RWPE2 (cell line): ENCODE results near the gene TLX1.

Experiments used
- ATAC-seq: fragments of 200-7000 bp; cut with Tn5 transposase; 3 replicates; pipeline ENCODE4 v1.9.1; 2021; ENCODE audit warnings: low read depth
- DNase-seq: peaks from one replicate; pipeline ENCODE4 v3.0.0-alpha.2; 2020; ENCODE audit warnings: low spot score
- H3K27ac ChIP-seq: fragments of 450-650 bp; 2 replicates; pipeline ENCODE4 v1.5.1; 2017; ENCODE audit warnings: mild to moderate bottlenecking; ENCODE audit not compliant: poor library complexity, severe bottlenecking
- H3K27me3 ChIP-seq: fragments of 250-450 bp; sonication (Bioruptor Pico); 2 replicates; pipeline ENCODE4 v1.5.1; 2021; ENCODE audit warnings: mild to moderate bottlenecking, moderate library complexity; ENCODE audit not compliant: insufficient read depth, poor library complexity, severe bottlenecking
- H3K36me3 ChIP-seq: fragments of 250-450 bp; sonication (Bioruptor Pico); 2 replicates; pipeline ENCODE4 v1.5.1; 2020; ENCODE audit warnings: low read depth, mild to moderate bottlenecking, moderate library complexity
- H3K4me1 ChIP-seq: fragments of 250-450 bp; sonication (Bioruptor Pico); 2 replicates; pipeline ENCODE4 v1.5.1; 2021; ENCODE audit warnings: mild to moderate bottlenecking, moderate library complexity; ENCODE audit not compliant: insufficient read depth, poor library complexity, severe bottlenecking
- H3K4me3 ChIP-seq: fragments of 250-450 bp; sonication (Bioruptor Pico); 2 replicates; pipeline ENCODE4 v1.5.1; 2021; ENCODE audit warnings: mild to moderate bottlenecking, moderate library complexity; ENCODE audit not compliant: severe bottlenecking
- H3K9me3 ChIP-seq: fragments of 250-450 bp; sonication (Bioruptor Pico); 2 replicates; pipeline ENCODE4 v1.5.1; 2021; ENCODE audit warnings: mild to moderate bottlenecking, moderate library complexity; ENCODE audit not compliant: severe bottlenecking
- CTCF ChIP-seq: fragments of 450-650 bp; IDR thresholded peaks from one replicate; pipeline ENCODE4 v1.5.1; 2017; ENCODE audit warnings: mild to moderate bottlenecking, moderate library complexity; ENCODE audit not compliant: poor library complexity, severe bottlenecking

The TLX1 gene

GRCh38 chr10:101110856-101111523, 20.1 kb upstream of the TLX1 start:
- TF ChIP-seq CTCF: no peak
- no peak overlapping the region for H3K4me3 ChIP-seq
- no peaks in the 10 kb centered on the region for H3K36me3 ChIP-seq
- H3K27me3 ChIP-seq: peaks cover 10% of the 10 kb centered on the region
- no peaks in the 10 kb centered on the region for H3K4me1 ChIP-seq
- no peak overlapping the region for H3K27ac ChIP-seq
- DNase-seq (no peak), ATAC-seq (peak; percentile 29; the same call in 1 of the 3 replicates)
- H3K9me3 ChIP-seq: no peaks in the 10 kb centered on the region

DNA sequence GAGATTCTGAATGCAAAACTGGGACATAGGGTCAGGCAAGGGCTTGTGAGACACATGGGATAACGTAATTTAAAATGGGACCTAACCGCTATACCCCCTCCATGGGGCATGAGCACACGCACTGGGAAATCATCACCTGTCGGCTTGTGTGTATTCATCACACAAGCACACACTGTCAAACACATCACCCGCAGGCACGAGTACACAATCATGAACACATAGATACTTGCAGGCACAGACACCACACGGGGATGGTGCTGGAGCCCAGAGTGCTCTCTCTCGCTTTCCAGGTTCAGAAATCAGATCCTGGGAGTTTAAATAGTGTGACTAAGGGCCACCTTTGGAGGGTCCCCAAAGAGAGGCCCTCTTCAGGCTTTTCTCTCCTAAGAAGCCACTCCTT, 19.6 kb upstream of the TLX1 start:
- Histone ChIP-seq H3K4me3 (no peak overlapping the region), H3K36me3 (no peaks in the 10 kb centered on the region), H3K27me3 (peaks cover 10% of the 10 kb centered on the region), H3K4me1 (no peaks in the 10 kb centered on the region), H3K9me3 (no peaks in the 10 kb centered on the region), H3K27ac (no peak overlapping the region)
- no peak for DNase-seq
- TF ChIP-seq CTCF: no peak
- no peak for ATAC-seq

DNA sequence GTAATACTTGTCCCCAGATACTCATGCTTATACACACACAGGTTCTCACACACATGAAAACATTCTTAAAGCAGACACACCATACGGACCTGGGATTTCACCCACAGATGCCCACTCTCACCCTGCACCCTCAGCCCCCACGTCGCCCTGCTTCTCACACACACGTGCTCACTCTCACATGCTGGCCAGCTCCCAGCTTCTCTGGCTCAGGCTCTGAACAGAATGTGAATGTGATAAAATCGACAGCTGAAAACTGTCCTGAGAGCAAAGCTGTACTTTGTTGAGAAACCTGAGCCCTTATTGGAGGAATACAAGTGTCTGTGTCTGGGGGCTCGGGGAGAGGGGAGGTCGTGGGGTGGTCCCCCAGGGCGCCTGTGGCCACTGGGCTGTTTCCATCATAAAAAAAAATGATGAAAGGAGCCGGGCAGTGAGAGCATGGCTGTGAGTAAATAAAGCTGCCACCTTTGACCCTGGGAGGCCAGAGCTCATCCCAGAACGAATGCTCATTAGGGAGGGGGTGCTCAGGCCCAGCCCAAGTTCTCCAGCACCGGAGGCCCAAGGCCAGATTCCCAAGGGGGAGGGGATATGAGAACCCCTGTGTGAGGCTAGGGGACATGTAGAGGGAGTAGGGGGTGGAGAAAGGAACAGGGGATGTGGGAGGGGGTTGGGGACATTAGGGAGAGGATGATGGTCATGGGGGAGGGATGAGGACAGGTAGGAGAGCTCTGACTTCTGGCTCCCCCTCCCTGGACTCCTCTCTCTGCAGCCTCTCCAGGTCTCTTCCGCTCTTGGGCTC, 18.1 kb upstream of the TLX1 start:
- H3K4me1 ChIP-seq: no peaks in the 10 kb centered on the region
- no peak overlapping the region for H3K27ac ChIP-seq
- no peaks in the 10 kb centered on the region for H3K9me3 ChIP-seq
- TF ChIP-seq CTCF: no peak
- no peak for DNase-seq
- H3K36me3 ChIP-seq: no peaks in the 10 kb centered on the region
- ATAC-seq: no peak
- no peak overlapping the region for H3K4me3 ChIP-seq
- peaks cover 10% of the 10 kb centered on the region for H3K27me3 ChIP-seq

DNA sequence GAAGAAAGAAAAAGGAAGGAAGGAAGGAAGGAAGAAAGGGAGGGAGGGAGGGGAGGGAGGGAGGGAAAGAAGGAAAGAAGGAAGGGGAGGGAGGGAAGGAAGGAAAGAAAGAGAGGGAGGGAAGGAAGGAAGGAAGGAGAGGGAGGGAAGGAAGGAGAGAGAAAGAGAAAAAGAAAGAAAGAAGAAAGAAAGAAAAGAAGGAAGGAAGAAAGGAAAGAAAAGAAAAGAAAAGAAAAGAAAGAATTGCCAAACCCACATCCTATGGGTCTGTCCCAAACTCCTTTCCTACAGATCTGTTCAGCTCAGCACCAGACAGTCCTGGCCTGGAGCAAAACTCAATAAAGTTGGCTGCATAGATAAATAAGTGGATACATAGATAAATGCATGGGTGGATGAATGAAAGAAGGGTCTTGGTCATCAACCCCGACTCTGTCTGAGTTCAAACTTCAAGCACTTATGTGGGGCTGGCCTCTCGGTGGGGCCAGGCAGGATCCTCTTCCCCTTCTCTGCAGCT, 17.2 kb upstream of the TLX1 start:
- no peak for ATAC-seq
- Histone ChIP-seq H3K27ac (no peak overlapping the region), H3K36me3 (no peaks in the 10 kb centered on the region), H3K9me3 (no peaks in the 10 kb centered on the region), H3K4me3 (no peak overlapping the region), H3K4me1 (no peaks in the 10 kb centered on the region), H3K27me3 (peaks cover 10% of the 10 kb centered on the region)
- no peak for TF ChIP-seq CTCF
- DNase-seq: no peak

GRCh38 chr10:101114646-101115045, 16.5 kb upstream of the TLX1 start:
- DNase-seq: no peak

More at GRCh38 chr10:101114646-101115045, 16.5 kb upstream of the TLX1 start:
- H3K9me3 ChIP-seq: no peaks in the 10 kb centered on the region
- peaks cover 10% of the 10 kb centered on the region for H3K27me3 ChIP-seq
- TF ChIP-seq CTCF: no peak
- H3K27ac ChIP-seq: no peak overlapping the region
- no peaks in the 10 kb centered on the region for H3K4me1 ChIP-seq
- H3K36me3 ChIP-seq: no peaks in the 10 kb centered on the region
- H3K4me3 ChIP-seq: no peak overlapping the region
- ATAC-seq: no peak
